SK-N-SH treated with all-trans-retinoic acid at 6 μM for 48 hours (cell line): ENCODE measurements around the gene EDA.

Experiments used
- ATAC-seq: fragments of 200-7000 bp; cut with Tn5 transposase; 3 replicates; pipeline ENCODE4 v1.9.1; 2020; ENCODE audit warnings: mild to moderate bottlenecking, moderate library complexity
- ARNTL ChIP-seq: fragments of 450-650 bp; formaldehyde crosslinking; IDR thresholded peaks from 2 replicates; pipeline ENCODE4 v1.5.0; 2020; ENCODE audit warnings: low read depth, mild to moderate bottlenecking, moderate library complexity, borderline replicate concordance
- BACH2 ChIP-seq: fragments of 250-450 bp; sonication (Bioruptor Pico); IDR thresholded peaks from 2 replicates; pipeline ENCODE4 v1.9.0; 2021; ENCODE audit warnings: mild to moderate bottlenecking, borderline replicate concordance
- ESRRG ChIP-seq: fragments of 250-450 bp; sonication (Bioruptor Pico); IDR thresholded peaks from 2 replicates; pipeline ENCODE4 v1.6.1; 2021; ENCODE audit warnings: mild to moderate bottlenecking
- GLIS3 ChIP-seq: fragments of 250-450 bp; sonication (Bioruptor Pico); IDR thresholded peaks from 2 replicates; pipeline ENCODE4 v1.5.0; 2020; ENCODE audit warnings: mild to moderate bottlenecking, moderate library complexity
- ISL1 ChIP-seq: fragments of 250-450 bp; sonication (Bioruptor Pico); IDR thresholded peaks from 2 replicates; pipeline ENCODE4 v2.1.2; 2022; ENCODE audit warnings: mild to moderate bottlenecking, moderate library complexity
- OSR1 ChIP-seq: fragments of 250-450 bp; sonication (Bioruptor Pico); IDR thresholded peaks from 2 replicates; pipeline ENCODE4 v1.8.0; 2022; ENCODE audit warnings: moderate library complexity, mild to moderate bottlenecking, inconsistent platforms
- PPARA ChIP-seq: fragments of 250-450 bp; sonication (Bioruptor Pico); IDR thresholded peaks from 2 replicates; pipeline ENCODE4 v1.5.0; 2020; ENCODE audit warnings: mild to moderate bottlenecking, borderline replicate concordance
- RARB ChIP-seq: fragments of 250-450 bp; sonication (Bioruptor Pico); IDR thresholded peaks from 2 replicates; pipeline ENCODE4 v1.8.0; 2021; ENCODE audit warnings: mild to moderate bottlenecking, moderate library complexity
- TCF4 ChIP-seq: fragments of 250-450 bp; sonication (Bioruptor Pico); IDR thresholded peaks from 2 replicates; pipeline ENCODE4 v1.8.0; 2021; ENCODE audit warnings: mild to moderate bottlenecking, moderate library complexity, borderline replicate concordance
- TOX ChIP-seq: fragments of 250-450 bp; sonication (Bioruptor Pico); IDR thresholded peaks from 2 replicates; pipeline ENCODE4 v1.8.0; 2021; ENCODE audit warnings: mild to moderate bottlenecking, moderate library complexity, borderline replicate concordance
- ZC3H10 ChIP-seq: fragments of 250-450 bp; sonication (Bioruptor Pico); IDR thresholded peaks from 2 replicates; pipeline ENCODE4 v1.5.1; 2021; ENCODE audit warnings: mild to moderate bottlenecking, moderate library complexity
- ZFP30 ChIP-seq: fragments of 450-650 bp; formaldehyde crosslinking; IDR thresholded peaks from 2 replicates; pipeline ENCODE4 v1.5.0; 2022; ENCODE audit warnings: mild to moderate bottlenecking, moderate library complexity
- ZNF565 ChIP-seq: fragments of 450-650 bp; formaldehyde crosslinking; conservative IDR thresholded peaks from 2 replicates; pipeline ENCODE4 v1.5.0; 2020; ENCODE audit warnings: low read depth, mild to moderate bottlenecking, moderate library complexity
- ZNF70 ChIP-seq: fragments of 450-650 bp; formaldehyde crosslinking; IDR thresholded peaks from 2 replicates; pipeline ENCODE4 v1.5.0; 2020; ENCODE audit warnings: mild to moderate bottlenecking, moderate library complexity
- ZNF8 ChIP-seq: fragments of 450-650 bp; formaldehyde crosslinking; IDR thresholded peaks from 2 replicates; pipeline ENCODE4 v1.5.0; 2020; ENCODE audit warnings: mild to moderate bottlenecking, moderate library complexity
- TF ChIP-seq, protein P1 (sequence below): fragments of 250-450 bp; sonication (Bioruptor Pico); IDR thresholded peaks from 2 replicates; pipeline ENCODE4 v1.8.0; 2021; ENCODE audit warnings: low read depth, mild to moderate bottlenecking, moderate library complexity, borderline replicate concordance
- TF ChIP-seq, protein P2 (sequence below): fragments of 250-450 bp; sonication (Bioruptor Pico); IDR thresholded peaks from 2 replicates; pipeline ENCODE4 v1.5.1; 2020; ENCODE audit warnings: low read depth, mild to moderate bottlenecking, moderate library complexity
- TF ChIP-seq, protein P3 (sequence below): fragments of 250-450 bp; sonication (Bioruptor Pico); IDR thresholded peaks from 2 replicates; pipeline ENCODE4 v1.5.1; 2021; ENCODE audit warnings: mild to moderate bottlenecking, moderate library complexity
- TF ChIP-seq, protein P4 (sequence below): fragments of 250-450 bp; sonication (Bioruptor Pico); IDR thresholded peaks from 2 replicates; pipeline ENCODE4 v1.5.0; 2020; ENCODE audit warnings: mild to moderate bottlenecking, moderate library complexity

The EDA gene

DNA sequence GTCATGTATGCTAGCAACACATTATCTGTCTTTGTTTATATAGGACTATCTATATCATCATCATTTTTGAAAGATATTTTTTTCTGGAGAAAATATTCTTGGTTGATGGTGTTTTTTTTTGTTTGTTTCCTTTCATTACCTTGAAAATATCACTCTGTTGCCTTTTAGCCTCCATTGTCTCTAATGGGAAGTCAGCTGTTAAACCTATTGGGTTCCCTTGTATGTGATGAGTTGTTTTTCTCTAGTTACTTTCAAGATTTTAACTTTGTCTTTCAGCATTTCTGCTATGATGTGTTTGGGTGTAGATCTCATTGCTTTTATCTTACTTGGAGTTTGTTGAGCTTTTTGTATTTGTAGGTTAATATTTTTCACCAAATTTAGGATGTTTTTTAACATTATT lies 124.4 kb downstream of the EDA start:
- TF ChIP-seq TOX (CRISPR knock-in tag), result no peak
- TF ChIP-seq ZNF565 (CRISPR knock-in tag), result no peak
- TF ChIP-seq ZNF8 (CRISPR knock-in tag), result no peak
- no peak for TF ChIP-seq ZNF70 (CRISPR knock-in tag)
- ATAC-seq, result no peak

DNA sequence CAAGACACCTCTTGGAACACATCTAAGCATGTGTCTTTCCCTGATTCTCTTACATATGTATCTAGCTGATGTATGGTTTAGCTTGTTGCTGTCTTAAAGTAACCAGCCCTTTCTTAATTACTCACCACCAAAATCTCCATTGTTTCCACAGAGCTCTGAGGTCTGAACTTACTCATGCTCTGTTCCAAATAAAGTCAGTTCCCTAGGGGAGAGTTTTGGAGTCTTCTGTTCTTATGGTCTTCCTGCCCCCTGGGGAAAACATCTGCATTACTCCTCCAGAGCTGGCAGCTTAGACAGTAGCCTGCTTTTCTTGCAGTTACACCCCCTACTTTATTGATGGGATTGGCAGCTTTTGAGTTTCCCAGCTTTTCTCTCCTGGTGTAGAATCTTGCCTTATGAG lies 125.8 kb downstream of the EDA start:
- no peak for ATAC-seq

DNA sequence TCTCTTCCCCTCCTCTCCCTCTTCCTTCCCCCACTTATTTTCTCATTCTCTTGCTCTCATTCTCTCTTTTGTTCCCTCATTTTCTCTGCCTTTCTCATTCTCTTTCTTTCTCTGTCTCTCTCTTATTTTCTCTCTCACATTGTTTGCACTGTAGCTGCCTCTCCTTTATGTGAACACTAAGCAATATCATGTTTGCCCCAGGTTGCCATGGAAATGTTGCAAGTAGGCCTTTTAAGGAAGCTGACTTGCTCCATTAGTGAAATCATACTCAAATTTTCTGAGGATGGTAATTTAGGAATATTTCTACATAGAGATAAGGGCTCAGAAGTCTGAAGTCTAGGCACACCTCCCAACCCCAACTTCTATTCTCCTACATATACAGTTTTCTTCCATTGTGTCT lies 130.1 kb downstream of the EDA start:
- TF ChIP-seq, protein P1, sequence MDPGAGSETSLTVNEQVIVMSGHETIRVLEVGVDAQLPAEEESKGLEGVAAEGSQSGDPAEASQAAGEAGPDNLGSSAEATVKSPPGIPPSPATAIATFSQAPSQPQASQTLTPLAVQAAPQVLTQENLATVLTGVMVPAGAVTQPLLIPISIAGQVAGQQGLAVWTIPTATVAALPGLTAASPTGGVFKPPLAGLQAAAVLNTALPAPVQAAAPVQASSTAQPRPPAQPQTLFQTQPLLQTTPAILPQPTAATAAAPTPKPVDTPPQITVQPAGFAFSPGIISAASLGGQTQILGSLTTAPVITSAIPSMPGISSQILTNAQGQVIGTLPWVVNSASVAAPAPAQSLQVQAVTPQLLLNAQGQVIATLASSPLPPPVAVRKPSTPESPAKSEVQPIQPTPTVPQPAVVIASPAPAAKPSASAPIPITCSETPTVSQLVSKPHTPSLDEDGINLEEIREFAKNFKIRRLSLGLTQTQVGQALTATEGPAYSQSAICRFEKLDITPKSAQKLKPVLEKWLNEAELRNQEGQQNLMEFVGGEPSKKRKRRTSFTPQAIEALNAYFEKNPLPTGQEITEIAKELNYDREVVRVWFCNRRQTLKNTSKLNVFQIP (CRISPR knock-in tag), result no peak
- TF ChIP-seq, protein P2, sequence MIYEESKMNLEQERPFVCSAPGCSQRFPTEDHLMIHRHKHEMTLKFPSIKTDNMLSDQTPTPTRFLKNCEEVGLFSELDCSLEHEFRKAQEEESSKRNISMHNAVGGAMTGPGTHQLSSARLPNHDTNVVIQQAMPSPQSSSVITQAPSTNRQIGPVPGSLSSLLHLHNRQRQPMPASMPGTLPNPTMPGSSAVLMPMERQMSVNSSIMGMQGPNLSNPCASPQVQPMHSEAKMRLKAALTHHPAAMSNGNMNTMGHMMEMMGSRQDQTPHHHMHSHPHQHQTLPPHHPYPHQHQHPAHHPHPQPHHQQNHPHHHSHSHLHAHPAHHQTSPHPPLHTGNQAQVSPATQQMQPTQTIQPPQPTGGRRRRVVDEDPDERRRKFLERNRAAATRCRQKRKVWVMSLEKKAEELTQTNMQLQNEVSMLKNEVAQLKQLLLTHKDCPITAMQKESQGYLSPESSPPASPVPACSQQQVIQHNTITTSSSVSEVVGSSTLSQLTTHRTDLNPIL, result no peak
- TF ChIP-seq BACH2 (CRISPR knock-in tag) (no peak), ZFP30 (CRISPR knock-in tag) (no peak), RARB (CRISPR knock-in tag) (no peak), ZNF8 (CRISPR knock-in tag) (no peak), ISL1 (no peak), TOX (CRISPR knock-in tag) (no peak)
- no peak for ATAC-seq

More for the DNA sequence above, 125.8 kb downstream of the EDA start:
- TF ChIP-seq TCF4 (CRISPR knock-in tag) (no peak), TOX (CRISPR knock-in tag) (no peak), ZNF565 (CRISPR knock-in tag) (no peak), GLIS3 (CRISPR knock-in tag) (no peak), ARNTL (no peak), RARB (CRISPR knock-in tag) (no peak), ZNF8 (CRISPR knock-in tag) (no peak), ESRRG (CRISPR knock-in tag) (no peak), ZC3H10 (CRISPR knock-in tag) (no peak), ZNF70 (CRISPR knock-in tag) (no peak), BACH2 (CRISPR knock-in tag) (no peak), ZFP30 (CRISPR knock-in tag) (no peak)
- TF ChIP-seq, protein P1 (CRISPR knock-in tag), result no peak
- TF ChIP-seq, protein P3, sequence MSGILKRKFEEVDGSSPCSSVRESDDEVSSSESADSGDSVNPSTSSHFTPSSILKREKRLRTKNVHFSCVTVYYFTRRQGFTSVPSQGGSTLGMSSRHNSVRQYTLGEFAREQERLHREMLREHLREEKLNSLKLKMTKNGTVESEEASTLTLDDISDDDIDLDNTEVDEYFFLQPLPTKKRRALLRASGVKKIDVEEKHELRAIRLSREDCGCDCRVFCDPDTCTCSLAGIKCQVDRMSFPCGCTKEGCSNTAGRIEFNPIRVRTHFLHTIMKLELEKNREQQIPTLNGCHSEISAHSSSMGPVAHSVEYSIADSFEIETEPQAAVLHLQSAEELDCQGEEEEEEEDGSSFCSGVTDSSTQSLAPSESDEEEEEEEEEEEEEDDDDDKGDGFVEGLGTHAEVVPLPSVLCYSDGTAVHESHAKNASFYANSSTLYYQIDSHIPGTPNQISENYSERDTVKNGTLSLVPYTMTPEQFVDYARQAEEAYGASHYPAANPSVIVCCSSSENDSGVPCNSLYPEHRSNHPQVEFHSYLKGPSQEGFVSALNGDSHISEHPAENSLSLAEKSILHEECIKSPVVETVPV, result no peak

DNA sequence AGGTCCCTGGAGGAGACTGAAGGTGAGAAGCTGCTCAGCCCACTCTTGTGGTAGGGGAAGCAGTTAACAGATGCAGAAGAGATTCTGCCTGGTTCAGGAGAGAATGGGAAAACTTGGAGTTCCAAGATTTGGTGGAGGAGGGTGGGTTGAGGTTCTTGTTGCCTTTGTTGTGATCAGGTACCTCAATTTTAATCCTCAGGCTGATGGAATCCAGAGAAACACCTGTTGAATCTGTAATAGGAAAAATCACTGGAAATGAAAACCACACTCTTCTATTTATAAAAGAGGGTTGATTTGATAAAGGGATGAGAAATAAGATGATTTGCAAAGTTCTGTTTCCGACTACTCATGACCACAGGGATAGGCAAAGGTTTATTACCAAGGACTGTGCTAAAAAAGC lies 132.1 kb downstream of the EDA start:
- ATAC-seq, result no peak
- TF ChIP-seq, protein P1 (CRISPR knock-in tag), result no peak
- TF ChIP-seq, protein P2, result no peak
- TF ChIP-seq RARB (CRISPR knock-in tag) (no peak), TOX (CRISPR knock-in tag) (no peak), TCF4 (CRISPR knock-in tag) (no peak), OSR1 (no peak), GLIS3 (CRISPR knock-in tag) (no peak), PPARA (CRISPR knock-in tag) (no peak), ZNF70 (CRISPR knock-in tag) (no peak)
- TF ChIP-seq, protein P4, sequence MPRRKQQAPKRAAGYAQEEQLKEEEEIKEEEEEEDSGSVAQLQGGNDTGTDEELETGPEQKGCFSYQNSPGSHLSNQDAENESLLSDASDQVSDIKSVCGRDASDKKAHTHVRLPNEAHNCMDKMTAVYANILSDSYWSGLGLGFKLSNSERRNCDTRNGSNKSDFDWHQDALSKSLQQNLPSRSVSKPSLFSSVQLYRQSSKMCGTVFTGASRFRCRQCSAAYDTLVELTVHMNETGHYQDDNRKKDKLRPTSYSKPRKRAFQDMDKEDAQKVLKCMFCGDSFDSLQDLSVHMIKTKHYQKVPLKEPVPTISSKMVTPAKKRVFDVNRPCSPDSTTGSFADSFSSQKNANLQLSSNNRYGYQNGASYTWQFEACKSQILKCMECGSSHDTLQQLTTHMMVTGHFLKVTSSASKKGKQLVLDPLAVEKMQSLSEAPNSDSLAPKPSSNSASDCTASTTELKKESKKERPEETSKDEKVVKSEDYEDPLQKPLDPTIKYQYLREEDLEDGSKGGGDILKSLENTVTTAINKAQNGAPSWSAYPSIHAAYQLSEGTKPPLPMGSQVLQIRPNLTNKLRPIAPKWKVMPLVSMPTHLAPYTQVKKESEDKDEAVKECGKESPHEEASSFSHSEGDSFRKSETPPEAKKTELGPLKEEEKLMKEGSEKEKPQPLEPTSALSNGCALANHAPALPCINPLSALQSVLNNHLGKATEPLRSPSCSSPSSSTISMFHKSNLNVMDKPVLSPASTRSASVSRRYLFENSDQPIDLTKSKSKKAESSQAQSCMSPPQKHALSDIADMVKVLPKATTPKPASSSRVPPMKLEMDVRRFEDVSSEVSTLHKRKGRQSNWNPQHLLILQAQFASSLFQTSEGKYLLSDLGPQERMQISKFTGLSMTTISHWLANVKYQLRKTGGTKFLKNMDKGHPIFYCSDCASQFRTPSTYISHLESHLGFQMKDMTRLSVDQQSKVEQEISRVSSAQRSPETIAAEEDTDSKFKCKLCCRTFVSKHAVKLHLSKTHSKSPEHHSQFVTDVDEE (CRISPR knock-in tag), result no peak
